HG03196 (cell line): ENCODE data around the gene CHIC1.

ENCODE experiments used
- ATAC-seq: cut with Tn5 transposase; IDR thresholded peaks from one replicate; pipeline ENCODE4 v1.9.1; 2021; ENCODE audit not compliant: unreplicated experiment

CHIC1 gene

DNA sequence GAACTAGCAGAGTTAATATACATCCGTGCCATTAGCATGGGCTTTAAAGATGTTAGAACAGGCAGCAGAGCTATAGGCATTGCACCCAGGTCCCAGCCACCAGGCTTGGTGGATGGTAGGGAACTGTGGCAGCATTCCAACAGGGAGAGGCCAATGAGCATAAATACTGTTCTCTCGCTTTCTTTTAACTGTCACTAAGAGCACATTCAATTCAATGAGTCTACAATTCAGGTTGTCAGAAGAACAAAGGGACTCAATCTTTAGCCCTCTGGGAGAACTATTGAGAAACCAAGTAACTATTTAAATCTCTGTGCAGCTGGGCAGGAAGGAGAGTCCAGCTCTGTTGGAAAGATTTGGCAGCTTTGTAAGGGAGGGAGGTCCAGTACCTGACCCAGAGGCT lies 165.6 kb downstream of the CHIC1 start:
- no peak for ATAC-seq
